NCI-H2196 treated with DMSO at 0.1 percent for 48 hours (cell line): ENCODE data around the gene ABLIM3.

Source experiments
- DNase-seq: peaks from one replicate; lab custom pipeline; 2025; ENCODE audit not compliant: unreplicated experiment; lab: John Stamatoyannopoulos, UW

The ABLIM3 gene

GRCh38 chr5:149156435-149157083 is 15.3 kb downstream of the ABLIM3 start:
- no peak for DNase-seq

GRCh38 chr5:149157330-149157729 is 16.0 kb downstream of the ABLIM3 start:
- no peak for DNase-seq

- no peak for DNase-seq
Observed at GRCh38 chr5:149160291-149160787, 19.0 kb downstream of the ABLIM3 start.

- no peak for DNase-seq
Observed at GRCh38 chr5:149161026-149161687, 19.9 kb downstream of the ABLIM3 start.

- no peak for DNase-seq
Observed at GRCh38 chr5:149161850-149162249, 20.6 kb downstream of the ABLIM3 start.

GRCh38 chr5:149162401-149163084 is 21.2 kb downstream of the ABLIM3 start:
- no peak for DNase-seq

GRCh38 chr5:149164731-149165130 is 23.4 kb downstream of the ABLIM3 start:
- no peak for DNase-seq

- no peak for DNase-seq
Observed at GRCh38 chr5:149166128-149166527, 24.8 kb downstream of the ABLIM3 start.

- DNase-seq: no peak
Observed at GRCh38 chr5:149166591-149167100, 25.4 kb downstream of the ABLIM3 start.

- no peak for DNase-seq
Observed at GRCh38 chr5:149168276-149168906, 27.1 kb downstream of the ABLIM3 start.

- no peak for DNase-seq
Observed at GRCh38 chr5:149170299-149170698, 29.0 kb downstream of the ABLIM3 start.

GRCh38 chr5:149172261-149172660 is 31.0 kb downstream of the ABLIM3 start:
- no peak for DNase-seq

- DNase-seq: no peak
Observed at GRCh38 chr5:149172709-149173505, 31.6 kb downstream of the ABLIM3 start.

GRCh38 chr5:149174847-149175234 is 33.5 kb downstream of the ABLIM3 start:
- no peak for DNase-seq

GRCh38 chr5:149175346-149176105 is 34.2 kb downstream of the ABLIM3 start:
- no peak for DNase-seq

- no peak for DNase-seq
Observed at GRCh38 chr5:149177339-149177843, 36.1 kb downstream of the ABLIM3 start.

- DNase-seq: no peak
Observed at GRCh38 chr5:149177911-149178565, 36.7 kb downstream of the ABLIM3 start.

GRCh38 chr5:149181732-149182131 is 40.4 kb downstream of the ABLIM3 start:
- no peak for DNase-seq

- no peak for DNase-seq
Observed at GRCh38 chr5:149182241-149182640, 40.9 kb downstream of the ABLIM3 start.
